Activated CD8-positive, alpha-beta memory T cell treated with anti-CD3 and anti-CD28 coated beads for 1 hour (primary cell): ENCODE data around the gene LHCGR.
"Not testable (repeated sequence)": the region's sequence is repeated elsewhere in the genome, so short reads cannot be mapped to it uniquely, and the experiment has no call there.

ENCODE experiments used
- DNase-seq, 2 donors: peaks; one replicate each; pipeline ENCODE4 v3.0.0-alpha.2; 2020; ENCODE audit warnings: low read depth in 1 of 2; ENCODE audit errors: extremely low read depth in 1 of 2

The LHCGR gene

DNA sequence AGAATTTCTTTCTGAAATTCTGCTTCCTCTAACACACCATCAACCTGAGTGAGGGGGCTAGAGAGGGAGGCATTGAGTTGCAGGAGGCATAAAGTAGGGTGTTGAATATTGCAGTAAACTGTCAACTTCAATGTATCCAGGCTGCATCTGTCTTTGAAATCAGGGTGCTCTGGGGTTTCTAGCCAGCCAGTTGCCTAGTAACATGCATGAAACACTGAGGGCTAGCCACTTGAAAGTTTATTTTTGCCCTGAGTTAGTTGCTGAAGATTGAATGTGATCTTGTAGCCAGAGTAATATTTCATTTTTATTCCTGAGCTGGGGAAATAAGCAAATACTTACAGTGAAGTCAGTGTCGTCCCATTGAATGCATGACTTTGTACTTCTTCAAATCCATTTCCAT lies 41.9 kb downstream of the LHCGR start:
- DNase-seq: no peak

DNA sequence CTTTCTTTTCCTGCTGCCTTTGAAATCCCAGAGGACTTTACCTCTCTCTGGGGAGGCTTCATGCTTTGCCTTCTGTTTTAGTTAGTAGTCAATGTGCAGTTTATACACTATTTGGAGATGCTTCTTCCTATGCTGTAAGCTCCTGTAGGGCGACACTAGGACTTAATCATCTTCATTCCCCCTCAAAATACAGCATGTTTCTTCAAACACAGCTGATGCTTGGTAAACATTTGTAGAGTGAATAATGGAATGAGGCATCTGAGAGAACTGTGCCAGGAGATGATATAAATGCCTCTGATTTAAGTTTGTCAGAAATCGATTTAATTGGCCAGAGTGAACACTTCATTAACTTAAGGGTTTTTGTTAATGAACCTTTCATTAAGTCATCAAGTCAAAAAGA lies 43.4 kb downstream of the LHCGR start:
- DNase-seq: no peak

DNA sequence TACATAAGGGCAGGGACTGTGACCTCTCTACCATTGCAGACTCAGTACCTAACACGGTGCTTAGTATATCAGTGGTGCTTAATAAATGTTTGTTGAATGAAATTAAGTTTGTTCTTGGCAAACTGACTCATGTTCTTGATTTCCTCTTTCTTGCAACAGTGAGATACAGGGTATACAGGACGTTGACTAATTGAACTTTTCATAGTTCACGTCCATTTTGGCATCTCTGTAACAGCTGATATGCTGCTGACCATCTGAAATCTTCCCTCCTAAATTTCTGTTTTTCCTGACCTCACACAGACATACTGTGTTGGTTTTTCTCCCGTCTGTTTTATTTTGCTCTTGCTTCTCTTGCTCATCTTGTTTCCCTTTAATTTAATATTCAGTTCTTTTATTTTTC lies 44.2 kb downstream of the LHCGR start:
- DNase-seq: no peak

DNA sequence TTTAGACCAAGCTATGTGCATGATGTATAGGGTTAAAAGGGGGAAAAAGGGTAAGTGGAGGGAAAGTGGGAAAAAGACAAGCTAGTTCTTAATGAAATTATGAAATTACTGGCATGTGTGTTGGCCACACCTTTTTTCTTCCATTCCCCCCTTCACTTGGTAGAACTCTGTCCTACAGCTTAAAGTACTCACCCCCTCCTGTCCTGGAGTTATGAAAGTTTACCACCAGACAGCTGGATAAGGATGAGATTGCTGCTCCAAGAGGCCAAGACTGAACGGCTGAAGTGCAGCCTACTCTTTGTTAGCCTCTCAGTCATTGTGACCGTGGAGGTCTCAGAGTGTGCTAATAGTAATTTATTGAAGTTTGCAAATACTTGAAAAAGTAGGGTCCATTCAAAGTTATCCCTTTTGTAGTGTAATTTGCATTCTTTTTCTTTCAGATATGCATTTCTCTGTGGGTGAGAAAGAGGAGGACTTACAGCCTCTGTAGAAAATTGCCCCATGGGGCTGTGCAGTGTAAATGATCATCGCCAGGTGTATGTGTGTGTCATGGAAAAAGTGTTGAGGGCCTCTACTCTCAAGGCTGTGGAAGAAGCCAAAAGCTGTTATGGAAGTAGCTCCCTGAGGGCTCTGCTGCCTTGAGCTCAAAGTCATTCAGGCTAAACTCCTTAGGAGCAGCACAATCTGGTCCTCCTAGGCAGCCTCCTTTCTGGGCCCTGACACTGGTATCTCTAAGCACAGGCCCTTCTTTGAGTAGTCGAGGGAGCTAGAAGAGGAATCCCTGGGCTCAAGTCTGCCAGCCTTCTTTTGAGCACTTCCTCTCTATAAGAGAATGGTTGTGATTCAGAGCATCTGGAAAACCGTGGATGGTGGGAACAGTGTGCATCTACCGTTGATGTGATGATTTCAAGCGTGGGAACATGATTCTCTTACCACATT lies 46.2 kb downstream of the LHCGR start:
- no peak for DNase-seq

DNA sequence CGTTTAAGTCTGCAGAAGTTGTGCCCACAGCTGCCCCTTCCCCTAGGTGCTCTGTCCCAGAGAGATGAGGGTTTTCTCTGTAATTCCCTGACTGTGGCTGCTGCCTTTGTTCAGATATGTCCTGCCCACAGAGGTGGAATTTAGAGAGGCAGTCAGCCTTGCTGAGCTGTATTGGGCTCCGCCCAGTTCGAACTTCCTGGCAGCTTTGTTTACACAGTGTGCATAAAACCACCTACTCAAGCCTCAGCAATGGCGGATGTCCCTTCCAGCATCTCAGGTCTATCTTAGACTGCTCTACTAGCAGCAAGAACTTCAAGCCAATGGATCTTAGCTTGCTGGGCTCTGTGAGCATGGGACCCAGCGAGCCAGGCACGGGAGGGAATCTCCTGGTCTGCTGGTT lies 48.1 kb downstream of the LHCGR start:
- no peak for DNase-seq

DNA sequence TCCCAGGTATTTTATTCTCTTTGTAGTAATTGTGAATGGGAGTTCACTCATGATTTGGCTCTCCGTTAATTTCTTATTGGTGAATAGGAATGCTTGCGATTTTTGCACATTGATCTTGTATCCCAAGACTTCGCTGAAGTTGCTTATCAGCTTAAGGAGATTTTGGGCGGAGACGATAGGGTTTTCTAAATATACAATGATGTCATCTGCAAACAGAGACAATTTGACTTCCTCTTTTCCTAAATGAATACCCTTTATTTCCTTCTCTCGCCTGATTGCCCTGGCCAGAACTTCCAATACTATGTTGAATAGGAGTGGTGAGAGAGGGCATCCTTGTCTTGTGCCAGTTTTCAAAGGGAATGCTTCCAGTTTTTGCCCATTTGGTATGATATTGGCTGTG lies 51.9 kb downstream of the LHCGR start:
- not testable (repeated sequence) for DNase-seq

DNA sequence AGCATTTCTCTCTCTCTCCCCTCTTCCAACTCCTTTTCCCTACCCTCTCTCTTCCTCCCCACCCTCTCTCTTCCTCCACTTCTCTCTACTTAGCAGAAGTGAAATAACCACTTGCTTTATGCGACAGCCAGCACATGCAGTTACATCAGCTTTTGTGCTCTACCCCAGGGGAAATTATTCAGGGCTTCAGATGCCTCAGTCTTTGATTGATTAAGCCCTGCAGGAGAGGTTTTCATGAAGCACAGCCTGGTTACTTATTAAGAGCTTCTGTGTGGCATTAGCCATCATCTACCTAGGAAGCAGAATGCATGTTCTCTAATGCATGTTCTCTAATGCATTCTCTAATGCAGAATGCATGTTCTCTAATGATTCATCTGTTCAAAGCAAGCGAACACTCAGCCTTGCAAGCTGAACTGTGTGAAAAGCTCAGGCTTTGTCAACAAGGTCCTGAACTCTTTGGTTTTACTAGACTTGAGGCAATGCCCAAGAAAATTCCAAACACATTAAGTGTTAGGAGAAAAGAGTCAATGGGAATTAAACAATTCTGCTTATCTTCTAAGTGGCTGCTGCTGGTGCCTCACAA lies 56.1 kb downstream of the LHCGR start:
- DNase-seq: no peak

DNA sequence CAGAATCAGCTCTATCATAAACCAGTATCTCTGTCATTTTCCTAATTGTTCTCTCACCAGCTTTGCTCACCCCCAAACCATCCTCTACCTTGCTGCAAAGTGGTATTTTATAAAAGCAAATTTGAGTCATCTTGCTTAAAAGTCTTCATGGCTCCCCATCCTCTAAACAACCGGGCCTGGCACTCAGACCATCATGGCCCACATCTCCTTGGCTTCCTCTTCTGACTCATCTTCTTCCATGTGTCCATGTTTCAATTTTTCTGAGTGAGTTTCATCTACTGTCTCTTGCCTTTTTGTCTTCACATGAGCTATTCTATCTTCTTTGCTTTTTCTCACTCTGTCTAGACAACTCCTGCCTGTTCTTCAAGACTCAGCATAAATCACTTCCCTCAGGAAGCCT lies 58.6 kb downstream of the LHCGR start:
- no peak for DNase-seq

DNA sequence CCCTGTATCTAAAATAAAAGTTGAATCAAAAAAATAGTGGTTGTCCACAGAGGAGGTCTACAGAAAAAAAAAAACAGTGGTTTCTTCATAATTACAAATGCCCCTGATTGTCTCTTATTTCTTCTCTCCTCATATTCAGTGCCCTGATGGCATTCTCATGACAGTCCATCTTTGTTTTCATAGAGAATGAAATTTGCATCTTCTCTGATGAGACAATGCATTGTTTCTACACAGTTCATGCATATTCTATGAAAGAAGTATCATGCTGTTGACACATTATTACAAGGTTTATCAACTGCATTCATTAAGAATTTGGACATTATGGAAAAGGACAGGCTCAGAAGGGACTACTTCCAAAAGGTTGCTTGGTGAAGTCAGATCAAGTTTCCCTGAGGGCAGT lies 59.5 kb downstream of the LHCGR start:
- no peak for DNase-seq

DNA sequence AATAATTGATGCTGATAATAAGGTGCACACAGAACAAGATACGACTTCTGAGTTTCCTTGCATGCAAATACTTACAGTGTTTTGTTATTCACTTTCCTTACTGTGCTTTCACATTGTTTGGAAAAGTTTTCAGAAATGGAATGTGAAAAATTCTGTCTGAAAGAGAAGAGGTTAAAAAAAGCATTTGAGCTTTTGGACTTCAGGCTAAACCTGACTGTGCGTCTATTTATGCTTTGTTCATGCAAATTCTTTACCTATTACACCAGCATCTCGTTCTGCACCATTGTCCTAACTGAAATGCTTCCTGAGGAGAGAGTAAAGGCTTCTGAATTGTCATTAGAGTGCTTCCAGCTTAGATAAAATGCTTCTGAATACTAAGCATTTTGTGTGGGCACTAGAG lies 61.4 kb downstream of the LHCGR start:
- no peak for DNase-seq

DNA sequence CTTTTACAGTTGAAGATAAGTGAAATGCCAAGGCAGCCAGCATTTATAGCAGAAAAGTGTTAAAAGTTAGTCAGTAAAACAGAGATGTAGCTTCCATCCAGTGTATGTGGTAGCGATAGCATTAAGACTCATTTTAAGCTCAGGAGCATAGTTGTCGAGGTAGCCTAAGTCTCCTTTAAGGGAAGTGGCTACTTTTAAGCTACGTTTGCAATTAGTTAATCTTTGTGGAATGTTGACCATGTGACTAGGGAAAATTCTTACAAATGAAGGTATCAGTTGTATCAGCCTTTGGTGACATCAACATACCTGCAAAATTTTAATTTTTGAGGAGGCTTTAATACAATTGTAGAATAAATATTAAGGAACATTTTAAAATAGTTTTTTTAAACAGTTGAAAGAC lies 61.9 kb downstream of the LHCGR start:
- DNase-seq: no peak

DNA sequence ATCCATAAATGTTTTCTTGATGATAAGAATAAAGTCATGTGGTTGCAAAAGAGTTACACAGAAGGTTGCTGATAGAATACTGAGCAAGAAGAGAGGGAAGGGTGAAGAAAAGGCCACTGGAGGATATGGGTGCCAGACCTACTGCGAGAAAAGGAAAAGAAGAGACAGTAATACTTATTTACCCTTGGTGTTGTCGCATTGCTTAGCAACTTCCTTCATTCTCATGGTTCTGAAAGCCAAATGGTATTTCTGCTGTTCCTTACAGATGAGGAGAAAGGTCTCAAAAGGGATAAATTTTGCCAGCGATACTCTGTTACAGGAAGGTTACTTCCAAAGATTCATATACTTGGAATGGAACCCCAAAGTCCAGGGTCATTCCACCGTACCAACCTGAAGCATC lies 62.5 kb downstream of the LHCGR start:
- DNase-seq: no peak

DNA sequence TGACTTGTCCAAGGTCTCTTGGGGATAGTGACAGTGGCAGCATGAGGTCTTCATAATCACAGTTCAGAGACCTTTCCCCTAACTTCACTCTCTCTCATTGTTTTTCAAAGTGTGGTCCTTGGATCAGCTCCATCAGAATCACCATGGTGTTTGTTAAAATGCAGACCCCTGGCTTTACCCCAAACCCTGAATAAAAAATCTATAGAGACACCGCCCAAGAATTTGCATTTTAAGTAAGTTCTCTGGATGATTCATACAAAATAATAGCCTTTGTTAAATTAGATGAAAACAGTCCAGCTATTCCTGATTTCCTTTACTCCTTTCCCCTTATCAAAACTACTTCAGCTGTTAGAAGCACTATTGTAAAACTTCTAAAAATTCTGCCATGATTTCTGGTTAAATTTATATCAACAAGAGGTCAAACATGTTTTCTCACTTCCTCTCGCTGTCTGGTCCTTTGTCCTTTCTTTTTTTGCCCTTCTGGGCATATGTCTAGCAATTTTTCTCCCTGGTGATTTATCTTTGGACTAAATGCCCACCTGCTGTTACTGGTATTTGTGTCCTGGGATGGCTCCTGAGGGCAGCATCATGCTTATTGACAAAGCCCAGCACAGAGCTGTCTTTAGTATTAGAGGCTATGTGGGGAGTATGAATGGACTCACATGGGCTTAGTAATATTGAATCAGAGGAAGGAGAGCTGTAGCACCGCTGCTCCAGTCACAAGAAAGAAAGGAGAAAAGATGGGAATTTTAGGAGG lies 63.4 kb downstream of the LHCGR start:
- DNase-seq: no peak

DNA sequence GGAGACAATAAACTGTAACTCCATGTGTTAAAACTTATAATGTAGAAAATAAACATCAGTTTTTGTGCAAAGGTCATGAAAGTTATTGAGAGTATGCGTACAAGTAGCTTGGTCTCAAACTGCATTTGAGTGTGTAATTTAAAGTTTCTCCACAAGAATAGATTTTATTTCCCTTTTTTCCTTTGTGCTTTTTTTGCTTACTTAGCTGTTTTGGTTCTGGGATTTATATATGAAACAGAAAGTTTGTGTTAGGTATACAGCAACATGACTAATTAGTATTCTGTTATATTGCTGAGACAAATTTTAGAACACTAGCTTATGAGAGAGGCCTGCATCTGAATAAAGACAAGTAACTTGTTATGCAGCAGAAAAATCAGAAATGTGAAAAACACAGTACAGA lies 70.4 kb downstream of the LHCGR start:
- DNase-seq: no peak

DNA sequence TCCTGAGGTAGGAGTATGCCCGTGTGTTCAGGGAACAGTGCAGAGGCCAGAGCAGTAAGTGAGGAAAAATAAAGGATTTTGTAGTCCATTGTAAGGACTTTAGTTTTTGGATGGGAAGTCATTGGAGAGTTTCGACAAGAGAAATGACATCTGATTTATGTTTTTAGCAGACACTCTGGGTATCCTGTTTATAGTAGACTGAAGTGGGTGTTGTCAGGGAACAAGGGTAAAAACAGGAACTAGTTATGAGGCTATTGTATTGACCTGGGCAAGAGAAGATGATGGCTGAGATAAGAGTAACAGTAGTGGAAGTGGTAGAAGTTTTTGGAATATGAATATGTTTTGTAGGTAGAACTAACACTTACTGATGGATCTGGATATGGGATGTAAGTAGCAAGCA lies 78.1 kb downstream of the LHCGR start:
- DNase-seq: no peak

DNA sequence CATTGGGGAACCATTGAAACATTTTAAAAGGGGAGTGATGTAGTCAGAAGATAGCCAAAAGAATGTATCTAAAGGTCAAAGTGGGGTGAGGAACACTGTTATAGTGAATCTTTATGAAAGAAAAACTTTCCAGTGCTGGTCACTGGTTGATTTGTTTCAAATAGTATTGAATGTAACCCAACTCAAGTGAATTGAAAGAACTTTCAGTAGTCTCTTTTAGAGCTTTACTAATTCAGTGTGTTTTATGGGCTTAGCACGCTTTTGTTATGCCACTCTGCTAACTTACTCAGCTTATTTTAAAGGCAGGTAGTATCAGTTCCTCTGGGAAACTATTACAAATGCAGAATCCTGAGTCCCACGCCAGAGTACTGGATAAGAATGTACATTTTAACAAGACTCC lies 80.6 kb downstream of the LHCGR start:
- DNase-seq: no peak

DNA sequence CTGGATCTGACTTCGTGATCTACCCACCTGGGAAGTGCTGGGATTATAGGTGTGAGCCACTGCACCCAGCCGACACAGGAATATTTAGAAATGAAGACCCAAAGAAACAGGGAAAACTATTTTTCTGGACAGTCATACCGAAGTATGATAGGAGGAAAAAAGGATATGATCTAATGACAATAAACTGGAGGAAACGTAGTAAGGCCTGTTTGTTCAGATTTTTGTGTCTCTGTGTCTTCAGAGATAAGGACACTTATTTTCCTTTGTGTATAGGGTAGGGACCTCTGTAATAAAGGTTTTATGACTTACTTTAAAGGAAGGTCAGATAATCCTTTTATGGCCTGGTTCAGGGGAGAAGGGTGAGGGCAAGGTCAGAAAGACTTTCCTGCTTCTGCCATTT lies 81.9 kb downstream of the LHCGR start:
- no peak for DNase-seq

DNA sequence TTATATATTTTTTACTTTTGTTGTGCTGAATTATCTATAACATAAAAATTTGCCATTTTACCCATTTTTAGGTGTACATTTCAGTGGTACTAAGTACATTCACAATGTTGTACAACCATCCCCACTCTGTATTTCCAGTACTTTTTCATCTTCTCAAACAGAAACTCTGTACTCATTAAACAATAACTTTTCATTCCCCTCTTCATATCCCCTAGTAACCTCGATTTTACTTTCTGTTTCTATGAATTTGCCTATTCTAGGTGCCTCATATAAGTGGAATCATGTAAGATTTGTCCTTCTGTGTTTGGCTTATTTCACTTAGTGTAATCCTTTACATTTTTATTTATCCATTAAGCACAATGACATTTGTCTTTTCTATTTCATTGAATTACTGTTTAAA lies 86.5 kb downstream of the LHCGR start:
- DNase-seq: no peak

DNA sequence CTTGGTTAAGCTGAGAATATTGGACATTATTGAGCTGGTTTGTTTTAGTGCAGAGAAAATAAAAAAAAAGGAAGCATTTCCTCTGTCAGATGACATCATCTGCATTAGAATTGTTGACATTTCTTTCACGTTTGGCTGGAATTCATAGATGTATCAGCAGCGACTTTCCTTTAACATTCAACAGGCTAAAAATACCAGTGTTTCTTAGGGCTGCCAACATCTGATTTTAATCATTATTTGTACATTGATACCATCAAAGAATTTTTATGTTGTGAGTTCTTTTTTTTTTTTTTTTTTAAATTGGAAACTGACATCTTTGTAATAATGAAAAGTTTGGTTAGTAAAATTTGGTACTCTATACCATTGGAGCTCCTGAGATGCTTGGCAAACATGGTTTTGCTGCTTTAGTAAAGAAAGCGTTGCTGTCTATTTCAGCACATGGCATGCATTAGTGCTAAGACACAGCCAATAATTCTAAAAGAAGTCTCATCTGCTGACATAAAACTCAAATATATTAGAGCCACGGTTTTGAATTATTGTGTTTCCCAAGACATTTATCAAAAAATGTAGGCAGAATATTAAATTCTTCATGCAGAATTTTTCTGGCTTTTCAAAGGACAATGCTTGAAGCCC lies 104.2 kb downstream of the LHCGR start:
- no peak for DNase-seq

DNA sequence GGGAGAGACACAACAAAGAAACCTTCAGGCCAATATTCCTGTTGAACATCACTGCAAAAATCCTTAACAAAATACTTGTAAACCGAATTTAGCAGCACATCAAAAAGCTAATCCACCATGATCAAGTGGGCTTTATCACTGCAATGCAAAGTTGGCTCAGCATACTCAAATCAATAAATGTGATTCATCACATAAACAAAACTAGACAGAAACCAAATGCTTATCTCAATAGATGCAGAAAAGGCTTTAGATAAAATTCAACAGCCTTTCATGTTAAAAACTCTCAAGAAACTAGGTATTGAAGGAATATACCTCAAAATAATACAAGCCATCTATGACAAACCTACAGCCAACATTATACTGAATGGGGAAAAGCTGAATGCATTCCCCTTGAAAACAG lies 117.3 kb downstream of the LHCGR start:
- no peak for DNase-seq
